Measurements from ENCODE around the gene IL27RA. TPM values are rescaled to one million over a fixed set of nuclear protein-coding genes. Genes with fewer than 3 reads are reported as not detected.

Gene IL27RA
- total RNA-seq, 4 donors from 2014 or later = 0.37 to 2.1 (median 1.5) TPM

DNA sequence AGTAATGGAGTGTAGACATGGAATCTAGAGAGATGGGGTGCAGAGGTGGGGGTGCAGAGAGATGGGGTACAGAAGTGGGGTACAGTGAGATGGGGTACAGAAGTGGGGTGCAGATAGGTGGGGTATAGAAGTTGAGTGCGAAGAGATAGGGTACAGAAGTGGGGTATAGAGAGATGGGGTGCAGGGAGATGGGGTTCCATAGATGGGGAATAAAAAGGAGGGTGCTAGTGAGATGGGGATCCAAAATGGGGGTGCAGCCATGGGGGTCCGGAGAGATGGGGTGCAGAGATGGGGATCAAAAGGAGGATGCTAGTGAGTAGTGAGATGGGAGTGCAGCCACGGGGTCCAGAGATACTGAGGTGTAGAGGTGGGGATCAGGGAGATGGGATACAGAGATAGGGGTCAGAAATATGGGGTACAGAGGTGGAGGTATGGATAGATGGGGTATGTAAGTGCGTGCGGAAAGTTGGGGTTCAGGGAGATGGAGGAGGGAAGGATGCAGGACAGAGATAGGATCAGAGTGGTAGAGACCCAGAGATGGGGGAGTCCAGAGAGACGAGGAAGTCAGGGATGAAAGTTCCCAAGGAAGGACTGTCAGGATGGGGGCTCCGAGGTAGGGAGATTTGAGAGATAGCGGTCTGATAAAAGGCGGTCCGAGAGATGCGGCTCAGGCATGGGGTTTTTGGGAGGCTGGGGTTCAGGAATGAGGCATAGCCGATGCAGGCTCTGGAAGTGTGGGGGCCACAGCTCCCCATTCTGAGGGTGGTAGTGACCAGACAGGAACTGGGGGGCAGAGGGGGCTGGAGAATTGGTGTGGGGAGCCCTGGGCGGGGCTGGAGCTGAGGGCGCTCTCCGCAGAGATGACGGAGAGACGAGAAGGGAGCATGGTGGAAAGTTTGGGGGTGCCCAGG, 26.9 kb downstream of the IL27RA start:
- peaks cover 0 to 16% (median 12%) of the 10 kb centered on the region in 4 donors for H3K4me1 ChIP-seq
- in situ Hi-C loops (cut with MboI; ENCODE audit: low pct_ligation_motif_present in 1 of 4, low pct_unique_long_range_greater_than_20kb in 1 of 4, low sequenced_read_pairs in 3 of 4) = loop anchor here (10.0 to 25.0 kb wide), 4 partner anchors 164 to 471 kb away; partner anchors contain the start of gene NANOS3 (in 1 of the 4)
- intact Hi-C loops (cut with DNase I; ENCODE audit: low total_unique reads) = loop anchor here (5.0 kb wide), 1 partner anchor 844 kb away; no protein-coding TSS in a partner anchor

DNA sequence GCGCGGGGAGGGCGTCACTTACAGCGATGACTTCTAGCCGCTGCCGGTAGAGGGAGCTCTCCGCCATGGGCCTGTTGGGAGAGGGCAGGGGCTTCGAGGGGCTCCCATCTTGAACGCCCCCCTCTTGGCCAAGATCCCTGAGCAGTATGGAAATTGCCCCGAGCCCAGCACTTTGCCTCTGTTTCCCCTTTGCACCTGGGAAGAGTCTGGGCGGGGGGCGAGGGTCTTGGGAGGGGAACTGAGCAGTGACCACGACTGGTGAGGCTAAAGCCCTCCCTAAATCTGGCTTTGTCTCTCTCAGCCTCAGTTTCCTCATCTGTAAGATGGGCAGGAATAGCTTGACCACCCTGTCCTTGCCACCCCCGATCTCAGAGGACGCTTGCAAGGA, 27.5 kb downstream of the IL27RA start:
- no peaks in the 10 kb centered on the region for H3K36me3 ChIP-seq
- in situ Hi-C loops (cut with MboI; ENCODE audit: low pct_ligation_motif_present in 1 of 4, low pct_unique_long_range_greater_than_20kb in 1 of 4, low sequenced_read_pairs in 3 of 4) = loop anchor here (10.0 to 25.0 kb wide), 4 partner anchors 164 to 472 kb away; partner anchors contain the start of gene NANOS3 (in 1 of the 4)
- H3K27me3 ChIP-seq = peaks cover 60% of the 10 kb centered on the region
- peaks cover 0 to 16% (median 12%) of the 10 kb centered on the region in 4 donors for H3K4me1 ChIP-seq
- H3K4me3 ChIP-seq = no peak overlapping the region
- intact Hi-C loops (cut with DNase I; ENCODE audit: low total_unique reads) = loop anchor here (5.0 kb wide), 1 partner anchor 843 kb away; no protein-coding TSS in a partner anchor
- WGBS, 2 donors (ENCODE audit: low coverage in 1 of 2) = 23% methylated on average over 15 of the region's 15 CpGs; no CpG with 5 or more reads in 1 of the 2 donors
- H3K9me3 ChIP-seq = no peaks in the 10 kb centered on the region
- peak; percentile 28 for DNase-seq
- TF ChIP-seq, protein P1, sequence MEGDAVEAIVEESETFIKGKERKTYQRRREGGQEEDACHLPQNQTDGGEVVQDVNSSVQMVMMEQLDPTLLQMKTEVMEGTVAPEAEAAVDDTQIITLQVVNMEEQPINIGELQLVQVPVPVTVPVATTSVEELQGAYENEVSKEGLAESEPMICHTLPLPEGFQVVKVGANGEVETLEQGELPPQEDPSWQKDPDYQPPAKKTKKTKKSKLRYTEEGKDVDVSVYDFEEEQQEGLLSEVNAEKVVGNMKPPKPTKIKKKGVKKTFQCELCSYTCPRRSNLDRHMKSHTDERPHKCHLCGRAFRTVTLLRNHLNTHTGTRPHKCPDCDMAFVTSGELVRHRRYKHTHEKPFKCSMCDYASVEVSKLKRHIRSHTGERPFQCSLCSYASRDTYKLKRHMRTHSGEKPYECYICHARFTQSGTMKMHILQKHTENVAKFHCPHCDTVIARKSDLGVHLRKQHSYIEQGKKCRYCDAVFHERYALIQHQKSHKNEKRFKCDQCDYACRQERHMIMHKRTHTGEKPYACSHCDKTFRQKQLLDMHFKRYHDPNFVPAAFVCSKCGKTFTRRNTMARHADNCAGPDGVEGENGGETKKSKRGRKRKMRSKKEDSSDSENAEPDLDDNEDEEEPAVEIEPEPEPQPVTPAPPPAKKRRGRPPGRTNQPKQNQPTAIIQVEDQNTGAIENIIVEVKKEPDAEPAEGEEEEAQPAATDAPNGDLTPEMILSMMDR (IDR thresholded peaks at IDR 0.05) = peak; percentile 54 to 70 (median 64)
- TF ChIP-seq EP300 (IDR thresholded peaks at IDR 0.05; ENCODE audit: low read depth) = no peak
- no peak overlapping the region for H3K27ac ChIP-seq

More for the DNA sequence above, 26.9 kb downstream of the IL27RA start:
- H3K4me3 ChIP-seq = no peak overlapping the region
- no peak overlapping the region for H3K27ac ChIP-seq
- no peak for DNase-seq
- peaks cover 57% of the 10 kb centered on the region for H3K27me3 ChIP-seq
- no peak for TF ChIP-seq EP300 (IDR thresholded peaks at IDR 0.05; ENCODE audit: low read depth)
- no peak for TF ChIP-seq POLR2A (IDR thresholded peaks at IDR 0.05)
- no peak for TF ChIP-seq POLR2AphosphoS5 (IDR thresholded peaks at IDR 0.05)
- TF ChIP-seq, protein P1 (IDR thresholded peaks at IDR 0.05) = no peak
- H3K36me3 ChIP-seq = no peaks in the 10 kb centered on the region
- 23 to 27% methylated on average over 13 to 17 of the region's 17 CpGs for WGBS, 2 donors (ENCODE audit: low coverage in 1 of 2)
- no peaks in the 10 kb centered on the region for H3K9me3 ChIP-seq

DNA sequence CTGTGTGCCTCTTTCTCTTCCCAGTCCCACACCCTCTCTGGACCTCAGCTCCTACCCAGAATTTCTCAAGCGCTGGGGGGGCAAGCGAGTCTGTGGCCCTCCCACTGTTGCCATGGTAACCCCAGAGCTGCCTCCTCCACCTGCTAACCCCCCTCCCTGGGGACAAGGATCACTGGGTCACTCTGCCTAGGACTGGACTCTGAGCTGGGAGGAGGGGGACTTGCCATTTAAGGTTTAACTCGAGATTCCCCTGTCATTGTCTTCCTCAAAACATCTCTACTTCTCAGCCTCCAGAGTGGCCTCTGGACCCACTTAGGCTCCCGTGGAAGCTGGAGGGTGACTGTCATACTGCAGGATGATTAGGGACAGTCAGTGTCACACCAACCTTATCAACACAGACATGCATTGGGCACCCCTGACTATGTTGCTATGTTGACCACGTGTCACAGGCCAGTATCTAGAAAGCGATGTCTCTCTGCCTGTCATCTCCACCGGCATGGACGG, 28.1 kb downstream of the IL27RA start:
- TF ChIP-seq POLR2AphosphoS5 (IDR thresholded peaks at IDR 0.05) (no peak), EP300 (IDR thresholded peaks at IDR 0.05; ENCODE audit: low read depth) (no peak), POLR2A (IDR thresholded peaks at IDR 0.05) (no peak)
- TF ChIP-seq, protein P1 (IDR thresholded peaks at IDR 0.05) = no peak
- in situ Hi-C loops (cut with MboI; ENCODE audit: low pct_ligation_motif_present in 1 of 4, low pct_unique_long_range_greater_than_20kb in 1 of 4, low sequenced_read_pairs in 3 of 4) = loop anchor here (10.0 to 25.0 kb wide), 5 partner anchors 165 to 472 kb away; partner anchors contain the start of gene NANOS3 (in 2 of the 4)
- Histone ChIP-seq H3K9me3 (no peaks in the 10 kb centered on the region), H3K36me3 (no peaks in the 10 kb centered on the region), H3K4me3 (no peak overlapping the region), H3K27ac (no peak overlapping the region), H3K27me3 (peaks cover 60% of the 10 kb centered on the region), H3K4me1 (peaks cover 0 to 16% (median 12%) of the 10 kb centered on the region in 4 donors)
- intact Hi-C loops (cut with DNase I; ENCODE audit: low total_unique reads) = loop anchor here (5.0 kb wide), 1 partner anchor 843 kb away; no protein-coding TSS in a partner anchor
- no peak for DNase-seq
- WGBS, 2 donors (ENCODE audit: low coverage in 1 of 2) = 46% methylated on average over 8 of the region's 8 CpGs; no CpG with 5 or more reads in 1 of the 2 donors
